Dermis blood vessel endothelial cell (primary cell): ENCODE results near the gene MIAT. TPM values are rescaled to one million over a fixed set of nuclear protein-coding genes. Genes with fewer than 3 reads are reported as not detected.
A peak's percentile ranks its signal among the peaks of the same experiment; 100 is the strongest.

ENCODE experiments used
- DNase-seq: peaks from one replicate; pipeline ENCODE4 v3.0.0; 2010
- total RNA-seq: library from RNA; depleted of rRNA; stranded (reverse); fragments of >200 nt; gene quantifications from 2 replicates; pipeline ENCODE4 v1.2.3, GENCODE V29; 2014

The MIAT gene
- total RNA-seq, 1 donor from 2014 or later, result 0.34 TPM

DNA sequence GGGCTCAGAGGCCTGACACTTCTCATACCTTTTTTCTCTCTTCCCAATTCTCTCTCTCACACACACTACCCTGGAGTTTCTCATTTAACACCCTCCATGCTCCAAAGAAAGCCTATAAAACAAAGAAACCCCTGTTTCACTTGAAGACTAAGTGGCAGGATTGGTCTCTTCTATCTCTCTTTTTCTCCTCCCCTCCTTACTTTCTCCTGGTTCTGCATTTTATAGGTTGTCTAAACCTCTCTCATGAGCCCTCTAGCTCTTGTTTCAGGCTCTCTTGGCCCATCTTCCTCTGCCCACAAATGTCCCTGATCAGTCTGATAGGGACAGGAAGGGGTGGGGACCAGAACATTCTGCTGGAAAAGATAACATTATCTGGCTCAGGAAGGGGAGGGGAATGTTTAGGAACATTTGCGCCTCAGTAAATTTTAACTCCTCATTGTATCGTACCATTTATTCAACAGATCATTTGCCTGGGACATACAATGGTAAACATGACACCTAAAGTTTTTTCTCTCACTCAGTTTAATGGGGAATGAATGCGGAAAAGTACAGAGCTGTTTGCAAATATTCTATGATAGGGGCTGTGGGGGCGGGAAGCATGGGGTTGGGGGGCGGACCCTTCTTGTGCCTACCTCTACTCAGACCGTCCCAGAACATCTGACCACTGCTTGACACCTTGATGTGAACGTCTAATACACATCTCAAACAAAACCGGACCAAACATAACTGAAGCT is 24.8 kb upstream of the MIAT start:
- DNase-seq, result peak; percentile 59

DNA sequence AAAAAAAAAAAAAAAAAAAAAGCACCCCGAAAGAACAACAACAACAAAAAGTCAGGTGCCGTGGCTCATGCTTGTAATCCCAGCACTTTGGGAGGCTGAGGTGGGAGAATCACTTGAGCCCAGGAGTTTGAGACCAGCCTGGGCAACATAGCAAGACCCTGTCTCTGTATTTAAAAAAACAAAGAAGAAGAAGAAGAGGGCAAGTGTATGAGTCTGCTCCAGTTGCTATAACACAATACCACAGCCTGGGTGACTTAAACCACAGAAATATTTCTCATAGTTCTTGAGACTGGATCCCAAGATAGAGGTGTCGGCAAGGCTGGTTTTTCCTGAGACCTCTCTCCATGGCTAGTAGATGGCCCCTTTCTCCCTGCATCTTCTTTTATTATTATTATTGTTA is 23.2 kb upstream of the MIAT start:
- no peak for DNase-seq

DNA sequence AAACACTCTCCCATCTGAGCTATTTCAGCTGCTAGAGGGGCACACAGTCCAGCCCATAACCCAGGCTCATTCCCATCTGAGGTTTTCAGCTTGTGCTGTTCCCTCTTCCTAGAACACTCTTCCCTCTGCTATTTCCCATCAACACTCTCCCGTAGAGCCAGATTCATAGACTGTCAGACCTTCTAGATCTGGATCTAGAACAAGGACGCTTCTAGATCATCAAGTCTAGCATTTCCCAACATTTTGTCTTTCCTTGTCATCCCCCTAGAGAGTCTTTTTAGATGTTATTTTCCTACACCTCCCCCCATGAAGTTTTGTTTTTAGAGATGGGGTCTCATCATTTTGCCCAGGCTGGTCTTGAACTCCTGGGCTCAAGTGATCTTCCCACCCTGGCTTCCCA is 22.3 kb upstream of the MIAT start:
- no peak for DNase-seq

DNA sequence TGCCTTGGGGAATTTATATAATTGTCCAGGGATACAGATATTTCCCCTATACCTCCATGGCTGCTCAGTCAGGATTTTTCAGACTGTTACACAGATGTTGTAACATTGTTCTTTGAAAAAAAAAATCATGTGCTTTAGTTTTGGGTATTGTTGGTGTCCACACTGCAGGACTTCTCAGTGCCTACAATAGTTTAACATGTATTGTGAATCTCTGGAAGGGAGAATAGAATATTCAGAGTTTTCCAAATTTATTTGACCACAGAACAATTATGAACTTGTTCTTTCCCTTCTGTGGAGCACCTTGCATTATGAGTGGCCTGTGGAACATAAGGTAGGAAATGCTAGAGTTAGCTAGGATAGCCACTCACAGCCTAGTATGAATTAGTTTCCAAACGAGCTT is 21.1 kb upstream of the MIAT start:
- no peak for DNase-seq

- DNase-seq, result no peak
These were observed 14.6 kb upstream of the MIAT start for GRCh38 chr22:26642465-26643417.

DNA sequence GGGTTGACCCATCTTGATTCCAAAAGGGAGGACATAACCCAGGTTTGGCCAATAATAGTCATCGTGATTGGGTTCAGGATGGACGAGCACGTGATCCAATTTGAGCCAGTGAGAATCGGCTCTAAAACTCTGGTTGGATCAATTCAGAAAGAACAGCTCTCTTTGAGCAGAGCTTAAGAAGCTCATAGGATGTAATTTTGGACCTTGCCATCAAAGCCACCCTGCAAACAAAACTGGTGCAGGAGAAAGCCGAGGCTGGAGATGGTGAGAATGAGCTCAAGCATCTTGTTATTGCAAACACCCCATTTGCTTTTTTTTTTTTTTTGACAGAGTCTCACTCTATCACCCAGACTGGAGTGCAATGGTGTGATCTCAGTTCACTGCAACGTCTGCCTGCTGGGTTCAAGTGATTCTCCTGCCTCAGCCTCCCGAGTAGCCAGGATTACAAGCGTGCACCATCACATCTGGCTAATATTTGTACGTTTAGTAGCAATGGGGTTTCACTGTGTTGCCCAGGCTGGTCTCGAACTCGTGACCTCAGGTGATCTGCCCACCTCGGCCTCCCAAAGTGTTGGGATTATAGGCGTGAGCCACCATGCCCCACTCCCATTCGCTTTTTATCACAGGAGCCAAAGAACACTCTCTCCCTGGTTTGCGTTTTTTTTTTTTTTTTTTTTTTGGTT is 13.8 kb upstream of the MIAT start:
- DNase-seq, result no peak

GRCh38 chr22:26646158-26646557 is 11.2 kb upstream of the MIAT start:
- no peak for DNase-seq

DNA sequence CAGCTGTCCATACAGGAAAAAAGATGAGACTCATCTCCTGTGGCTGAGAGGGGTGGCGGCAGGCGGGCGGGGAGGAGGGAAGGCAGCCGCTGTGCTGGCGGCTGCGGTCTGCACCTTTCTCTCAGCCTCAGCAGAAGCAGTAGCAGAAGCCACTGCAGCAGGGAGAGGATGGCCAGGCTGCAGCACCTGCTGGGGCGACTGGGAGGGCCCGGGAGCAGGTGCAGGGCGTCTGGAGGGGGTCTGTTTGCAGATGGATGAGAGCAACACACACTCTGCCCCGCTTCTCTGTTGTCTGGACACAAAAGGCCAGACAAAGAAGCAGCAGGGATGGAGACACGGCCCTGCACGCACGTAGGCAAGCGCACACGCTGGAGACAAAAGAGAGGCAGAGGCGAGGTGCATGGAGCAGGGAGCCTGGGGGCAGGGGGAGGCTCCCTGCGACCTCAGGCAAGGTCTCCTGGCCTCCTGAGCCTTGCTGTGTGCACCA is 9.3 kb upstream of the MIAT start:
- no peak for DNase-seq

- DNase-seq, result peak; percentile 29
These were observed 8.6 kb upstream of the MIAT start for GRCh38 chr22:26648528-26649388.

GRCh38 chr22:26650722-26651421 is 6.5 kb upstream of the MIAT start:
- DNase-seq, result no peak

DNA sequence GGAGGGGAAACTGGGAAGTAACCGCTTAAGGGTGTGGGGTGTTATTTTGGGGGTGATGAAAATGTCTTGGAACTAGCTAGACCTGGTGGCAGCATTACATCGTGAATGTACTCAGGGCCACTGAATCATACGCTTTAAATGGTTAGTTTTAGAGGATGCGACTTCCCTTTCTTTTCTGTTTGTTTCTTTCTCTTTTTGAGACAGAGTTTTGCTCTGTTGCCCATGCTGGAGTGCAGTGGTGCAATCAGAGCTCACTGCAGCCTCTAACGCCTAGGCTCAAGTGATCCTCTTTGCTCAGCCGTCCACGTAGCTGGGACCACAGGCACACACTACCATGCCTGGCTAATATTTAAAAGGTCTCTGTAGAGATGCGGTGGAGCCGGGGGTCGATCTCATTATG is 5.6 kb upstream of the MIAT start:
- no peak for DNase-seq

DNA sequence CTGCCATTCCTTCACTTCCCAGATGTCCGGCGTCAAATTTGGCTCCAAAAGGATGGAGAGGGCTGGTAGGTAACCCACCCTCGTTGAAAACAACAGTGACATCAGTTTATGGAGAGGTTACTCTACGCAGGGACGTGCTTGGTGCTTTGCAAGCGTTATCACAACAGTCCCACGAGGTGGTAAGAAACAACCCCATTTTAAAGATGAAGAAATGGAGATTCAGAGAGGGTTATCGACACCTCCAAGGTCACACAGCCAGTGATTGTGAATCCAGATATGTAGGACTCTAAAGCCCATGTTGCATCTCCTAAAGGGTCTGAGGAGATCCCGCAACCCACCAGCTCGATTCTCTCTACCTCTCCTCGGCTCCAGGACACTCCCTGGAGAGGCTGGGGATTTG is 773 bp downstream of the MIAT start:
- no peak for DNase-seq

DNA sequence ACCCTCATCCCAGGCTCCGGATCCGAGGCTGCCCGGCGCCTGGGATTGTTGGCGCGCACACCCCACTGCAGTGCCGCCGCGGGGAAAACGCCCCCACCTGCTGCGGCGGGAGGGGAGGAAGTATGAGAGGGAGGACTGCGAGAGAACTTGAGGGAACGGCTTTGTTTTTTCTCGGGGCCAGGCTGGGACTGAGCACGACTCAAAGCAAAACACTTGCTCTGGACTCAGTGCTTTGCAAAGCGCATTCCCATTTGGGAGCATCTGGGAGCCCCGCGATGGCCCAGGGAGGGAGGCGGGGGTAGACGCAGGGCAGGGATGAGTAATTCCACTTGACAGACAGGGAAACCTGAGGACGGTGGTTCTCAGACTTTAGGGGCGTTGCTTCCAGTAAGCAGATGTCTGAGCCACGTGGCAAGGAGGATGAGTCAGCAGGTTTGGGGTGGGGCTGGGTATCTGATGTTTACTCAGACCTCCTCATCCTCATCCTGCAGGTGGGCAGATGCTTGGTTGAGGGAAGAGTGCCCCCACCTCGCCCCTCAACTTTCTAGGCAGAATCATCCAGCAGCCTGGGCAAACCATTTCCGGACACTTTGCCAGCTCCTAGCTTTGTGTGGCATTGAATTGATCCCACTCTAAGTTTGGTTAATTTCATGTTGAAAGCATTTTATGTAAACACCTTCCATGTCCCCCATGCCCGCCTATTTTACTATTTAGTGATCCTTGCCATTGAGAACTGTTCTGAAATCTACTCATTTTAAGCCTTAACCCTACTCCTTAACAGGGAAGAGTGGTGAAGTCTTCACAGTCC is 1.5 kb downstream of the MIAT start:
- peak; percentile 67 for DNase-seq

- DNase-seq, result no peak
These were observed 3.0 kb downstream of the MIAT start for GRCh38 chr22:26660356-26660755.

- DNase-seq, result no peak
These were observed 3.7 kb downstream of the MIAT start for GRCh38 chr22:26660961-26661578.

DNA sequence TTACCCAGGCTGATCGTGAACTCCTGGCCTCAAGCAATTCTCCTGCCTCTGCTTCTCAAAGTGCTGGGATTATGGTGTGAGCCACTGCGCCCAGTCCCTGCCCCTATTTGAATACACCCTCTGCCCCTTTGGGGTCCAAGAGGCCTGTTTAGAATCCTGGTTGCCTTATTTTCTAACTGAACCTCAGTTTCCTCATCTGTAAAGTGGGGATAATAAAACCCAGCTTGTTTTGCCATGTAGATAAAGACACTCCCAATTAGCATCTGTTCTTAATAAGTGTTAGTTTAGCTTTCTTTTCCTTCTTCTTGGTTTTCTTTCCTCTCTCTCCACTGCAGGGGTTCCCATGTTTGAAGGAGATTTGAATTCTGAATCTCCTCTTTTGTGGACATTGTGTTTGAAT is 4.8 kb downstream of the MIAT start:
- DNase-seq, result no peak

DNA sequence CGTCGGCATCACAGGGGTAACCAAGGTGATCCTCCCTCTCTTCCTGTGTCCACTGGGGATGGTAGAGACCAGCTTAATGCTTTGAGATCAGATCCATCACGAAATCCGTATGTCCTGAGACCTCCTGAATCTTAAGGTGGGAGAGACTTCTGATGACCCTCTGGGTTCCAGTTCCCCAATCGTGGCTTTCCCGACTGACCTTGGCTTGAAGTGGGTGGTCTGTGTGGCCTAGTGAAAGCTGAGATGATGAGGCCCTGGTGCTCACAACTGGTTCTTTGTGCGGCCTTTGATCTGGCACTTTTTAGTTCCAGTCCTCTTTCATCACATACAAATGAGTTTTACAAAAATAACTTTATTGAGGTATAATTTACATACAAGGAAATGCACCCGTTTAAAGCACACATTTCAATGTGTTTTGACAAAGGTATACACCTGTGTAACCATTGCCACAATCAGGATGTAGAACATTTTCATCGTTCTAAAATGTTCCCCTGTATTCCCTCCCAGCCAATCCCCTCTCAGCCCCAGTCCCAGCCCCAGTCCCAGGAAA is 6.1 kb downstream of the MIAT start:
- no peak for DNase-seq

- DNase-seq, result no peak
These were observed 8.4 kb downstream of the MIAT start for GRCh38 chr22:26665813-26666231.

GRCh38 chr22:26667140-26667539 is 9.8 kb downstream of the MIAT start:
- DNase-seq, result no peak

- DNase-seq, result peak; percentile 71
These were observed 11.7 kb downstream of the MIAT start for GRCh38 chr22:26669060-26669481.
